ENCODE results near the gene FOXR1.

DNA sequence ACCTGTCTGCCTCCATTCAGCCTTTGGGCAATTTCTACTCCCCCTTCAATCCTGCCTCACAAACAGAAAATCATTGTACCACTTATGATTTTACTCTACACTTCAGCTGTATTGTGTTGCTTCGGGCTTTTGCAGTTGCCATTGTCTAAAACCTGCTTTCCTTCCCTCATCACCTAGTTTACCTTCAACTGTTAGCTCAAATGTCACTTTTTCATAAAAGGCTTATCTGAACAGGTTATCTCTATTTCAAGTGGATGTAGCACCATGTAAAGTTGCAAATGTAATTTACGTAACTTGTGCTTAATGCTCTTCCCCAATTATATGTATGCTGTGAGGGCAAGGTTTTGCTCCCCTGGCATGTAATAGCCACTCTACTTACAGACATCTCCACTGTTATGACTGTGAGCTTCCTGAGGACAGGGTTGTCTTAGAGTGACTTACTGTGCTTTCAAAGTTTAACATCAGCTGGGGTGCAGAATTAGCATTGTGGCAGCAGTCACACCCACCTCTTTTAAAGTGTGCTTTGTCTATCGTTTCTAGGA, 41.1 kb downstream of the FOXR1 start:
- TF ChIP-seq, protein P1, sequence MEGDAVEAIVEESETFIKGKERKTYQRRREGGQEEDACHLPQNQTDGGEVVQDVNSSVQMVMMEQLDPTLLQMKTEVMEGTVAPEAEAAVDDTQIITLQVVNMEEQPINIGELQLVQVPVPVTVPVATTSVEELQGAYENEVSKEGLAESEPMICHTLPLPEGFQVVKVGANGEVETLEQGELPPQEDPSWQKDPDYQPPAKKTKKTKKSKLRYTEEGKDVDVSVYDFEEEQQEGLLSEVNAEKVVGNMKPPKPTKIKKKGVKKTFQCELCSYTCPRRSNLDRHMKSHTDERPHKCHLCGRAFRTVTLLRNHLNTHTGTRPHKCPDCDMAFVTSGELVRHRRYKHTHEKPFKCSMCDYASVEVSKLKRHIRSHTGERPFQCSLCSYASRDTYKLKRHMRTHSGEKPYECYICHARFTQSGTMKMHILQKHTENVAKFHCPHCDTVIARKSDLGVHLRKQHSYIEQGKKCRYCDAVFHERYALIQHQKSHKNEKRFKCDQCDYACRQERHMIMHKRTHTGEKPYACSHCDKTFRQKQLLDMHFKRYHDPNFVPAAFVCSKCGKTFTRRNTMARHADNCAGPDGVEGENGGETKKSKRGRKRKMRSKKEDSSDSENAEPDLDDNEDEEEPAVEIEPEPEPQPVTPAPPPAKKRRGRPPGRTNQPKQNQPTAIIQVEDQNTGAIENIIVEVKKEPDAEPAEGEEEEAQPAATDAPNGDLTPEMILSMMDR (conservative IDR thresholded peaks at IDR 0.05; ENCODE audit: low read depth, low read length): no peak
- TF ChIP-seq EZH2 (IDR thresholded peaks at IDR 0.05; ENCODE audit: borderline replicate concordance, low read depth, low read length, poor library complexity, severe bottlenecking): no peak

Measured in A673 (cell line).